CD14-positive monocyte (primary cell): ENCODE measurements around the gene ACSS2. TPM values are rescaled to one million over a fixed set of nuclear protein-coding genes. Genes with fewer than 3 reads are reported as not detected.
A peak's percentile ranks its signal among the peaks of the same experiment; 100 is the strongest.

ENCODE experiments used
- DNase-seq, 3 donors: peaks; one replicate each; pipeline ENCODE4 v3.0.0-alpha.2; 2011 to 2022
- H2AFZ ChIP-seq: 2 replicates; pipeline ENCODE4 v1.6.0; 2012; ENCODE audit warnings: mild to moderate bottlenecking, low read depth, low read length, inconsistent platforms; ENCODE audit not compliant: insufficient read depth, poor library complexity, severe bottlenecking
- H3K27ac ChIP-seq, 2 donors: 1 replicate in 1 of 2; 2 replicates in 1 of 2; pipeline ENCODE4 v1.5.1; 2012 to 2013; ENCODE audit warnings: low read length in 2 of 2, control low read depth in 1 of 2, inconsistent platforms in 1 of 2, low read depth in 1 of 2, mild to moderate bottlenecking in 1 of 2
- H3K27me3 ChIP-seq, 2 donors: one replicate each; pipeline versions ENCODE4 v1.6.0 to v1.6.1; 2011 to 2013; ENCODE audit warnings: low read length in 2 of 2; ENCODE audit not compliant: control insufficient read depth in 2 of 2, insufficient read depth in 2 of 2
- H3K36me3 ChIP-seq, 2 donors: replicated peaks in 1 of 2; 1 replicate in 1 of 2; 2 replicates in 1 of 2; pipeline versions ENCODE4 v1.5.1 to v1.6.1; 2012 to 2013; ENCODE audit warnings: low read length in 2 of 2, control low read depth in 1 of 2, inconsistent platforms in 1 of 2, mild to moderate bottlenecking in 1 of 2; ENCODE audit not compliant: insufficient read depth in 2 of 2, control insufficient read depth in 1 of 2
- H3K4me1 ChIP-seq, 2 donors: 1 replicate in 1 of 2; 2 replicates in 1 of 2; pipeline versions ENCODE4 v1.5.1 to v1.6.1; 2012 to 2013; ENCODE audit warnings: low read length in 2 of 2, control low read depth in 1 of 2, inconsistent platforms in 1 of 2, mild to moderate bottlenecking in 1 of 2, moderate library complexity in 1 of 2; ENCODE audit not compliant: insufficient read depth in 2 of 2, control insufficient read depth in 1 of 2
- H3K4me2 ChIP-seq: replicated peaks from 2 replicates; pipeline ENCODE3; 2012; ENCODE audit warnings: low read length, moderate library complexity, mild to moderate bottlenecking; ENCODE audit not compliant: poor library complexity, severe bottlenecking; ENCODE audit errors: extremely low read depth
- H3K4me3 ChIP-seq, 3 experiments: fragments of 200-600 bp in 1 of 3; sonication (generic) in 1 of 3; replicated peaks in 1 of 3; 1 replicate in 2 of 3; 2 replicates in 1 of 3; pipeline ENCODE4 v1.5.1; 2011 to 2013; ENCODE audit warnings: low read length in 3 of 3, mild to moderate bottlenecking in 3 of 3, control low read depth in 2 of 3, low read depth in 2 of 3, inconsistent platforms in 1 of 3, moderate library complexity in 1 of 3
- H3K79me2 ChIP-seq: 2 replicates; pipeline ENCODE4 v1.6.0; 2012; ENCODE audit warnings: mild to moderate bottlenecking, control low read depth, inconsistent platforms, low read length, moderate library complexity; ENCODE audit not compliant: insufficient read depth
- H3K9ac ChIP-seq: 2 replicates; pipeline ENCODE4 v1.6.0; 2017; ENCODE audit warnings: low read length, mild to moderate bottlenecking; ENCODE audit not compliant: insufficient read depth, poor library complexity, severe bottlenecking
- H3K9me3 ChIP-seq, 2 donors: replicated peaks in 1 of 2; 1 replicate in 1 of 2; 2 replicates in 1 of 2; pipeline versions ENCODE4 v1.5.1 to v1.6.1; 2012 to 2013; ENCODE audit warnings: low read length in 2 of 2, control low read depth in 1 of 2; ENCODE audit not compliant: control insufficient read depth in 1 of 2, insufficient read depth in 1 of 2
- H4K20me1 ChIP-seq: 2 replicates; pipeline ENCODE4 v1.6.0; 2012; ENCODE audit warnings: mild to moderate bottlenecking, low read length, control low read depth, moderate library complexity; ENCODE audit not compliant: insufficient read depth
- H3K27ac Mint-ChIP-seq, 7 donors: one replicate each; pipeline ENCODE4 v1.8.0; 2020; ENCODE audit warnings: mild to moderate bottlenecking in 7 of 7, mixed read lengths in 7 of 7, moderate library complexity in 6 of 7, inconsistent platforms in 2 of 7
- H3K27me3 Mint-ChIP-seq, 3 donors: one replicate each; pipeline ENCODE4 v1.8.0; 2021 to 2022; ENCODE audit warnings: low read depth in 3 of 3, mild to moderate bottlenecking in 3 of 3, mixed read lengths in 3 of 3, moderate library complexity in 3 of 3, inconsistent platforms in 1 of 3
- H3K36me3 Mint-ChIP-seq, 2 donors: one replicate each; pipeline ENCODE4 v1.8.0; 2020; ENCODE audit warnings: mixed read lengths in 2 of 2, inconsistent platforms in 1 of 2, mild to moderate bottlenecking in 1 of 2
- H3K4me1 Mint-ChIP-seq: one replicate; pipeline ENCODE4 v1.8.0; 2020; ENCODE audit warnings: mild to moderate bottlenecking, mixed read lengths
- H3K4me3 Mint-ChIP-seq, 2 donors: one replicate each; pipeline ENCODE4 v1.8.0; 2020; ENCODE audit warnings: mild to moderate bottlenecking in 2 of 2, mixed read lengths in 2 of 2, moderate library complexity in 1 of 2
- H3K9me3 Mint-ChIP-seq, 7 donors: one replicate each; pipeline ENCODE4 v1.8.0; 2020 to 2022; ENCODE audit warnings: mixed read lengths in 7 of 7, mild to moderate bottlenecking in 6 of 7, moderate library complexity in 6 of 7, inconsistent platforms in 2 of 7
- WGBS: methylation state at CpG from one replicate; pipeline ENCODE4 v1.1.5; 2013; ENCODE audit warnings: missing lambda C conversion rate; ENCODE audit not compliant: insufficient coverage; 5-methylcytosine and 5-hydroxymethylcytosine counted together
- intact Hi-C, 2 donors: fragments of 100-400 bp; cut with micrococcal nuclease; formaldehyde crosslinking; loops; one replicate each; pipeline versions ENCODE4 v1.15.0 to v1.15.1; 2023
- polyA plus RNA-seq, 3 donors: library from polyadenylated mRNA; depleted of rRNA in 1 of 3; unstranded in 2 of 3; stranded (reverse) in 1 of 3; fragments of 300-500 nt in 2 of 3; fragments of >200 nt in 1 of 3; fragmentation: Illumina TruSeq in 2 of 3; gene quantifications; 1 replicate in 2 of 3; 2 replicates in 1 of 3; pipeline ENCODE4 v1.2.3, GENCODE V29; 2012 to 2021
- TF ChIP-seq, protein P1 (sequence below): fragments of 200-600 bp; IDR thresholded peaks from one replicate; pipeline ENCODE4 v1.8.0; 2022; ENCODE audit warnings: antibody characterized with exemption, mild to moderate bottlenecking

Gene ACSS2
- polyA plus RNA-seq, 3 donors: 37.7 to 67.2 (median 48.4) TPM

DNA sequence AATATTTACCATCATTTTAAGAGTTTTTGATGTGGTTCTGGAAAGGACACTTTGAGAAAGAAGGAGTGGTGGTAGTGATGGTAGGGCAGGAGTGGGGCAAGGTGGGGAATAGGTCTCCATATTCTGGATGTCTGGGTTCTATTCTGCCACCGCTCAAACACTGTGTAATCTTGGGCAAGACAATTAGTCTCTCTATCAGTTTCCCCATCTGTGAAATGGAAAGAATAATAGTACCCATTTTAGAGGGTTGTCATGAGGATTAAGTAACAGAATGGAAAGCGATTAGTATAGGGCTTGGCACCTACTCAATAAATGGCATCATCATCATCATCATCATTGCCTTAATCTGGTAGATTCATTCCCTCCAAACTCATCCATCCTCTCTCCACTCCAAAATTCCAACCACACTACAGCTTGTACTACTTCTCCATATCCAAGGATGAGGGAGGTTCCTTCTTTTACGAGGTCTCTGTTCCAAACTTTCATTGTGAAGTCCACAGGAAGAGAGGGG is 2.8 kb upstream of the ACSS2 start:
- no peak for DNase-seq
- peak overlapping the region; percentile 79 for H3K4me2 ChIP-seq
- no peak overlapping the region for H3K4me3 ChIP-seq
- no peak overlapping the region for H3K27ac ChIP-seq
- H3K4me1 Mint-ChIP-seq: peaks cover 59% of the 10 kb centered on the region
- H3K9me3 ChIP-seq: no peaks in the 10 kb centered on the region
- no CpG with 5 or more reads among the region's 3 CpGs for WGBS
- H2AFZ ChIP-seq: peak overlapping the region; percentile 96
- H3K9ac ChIP-seq: no peak overlapping the region
- H3K27me3 Mint-ChIP-seq: peaks cover 1 to 13% (median 9%) of the 10 kb centered on the region in 3 donors
- H3K36me3 ChIP-seq: no peaks in the 10 kb centered on the region
- H3K4me3 Mint-ChIP-seq: peak overlapping the region; percentile 81 to 88
- peak overlapping the region in 5 of 7 donors; percentile 99 to 100 (median 100) for H3K27ac Mint-ChIP-seq
- intact Hi-C loops: loop anchor here in 1 of 2 donors (1.0 to 5.0 kb wide), 4 partner anchors 41 to 334 kb away; partner anchors contain the start of genes GSS, MYH7B and TRPC4AP
- no peaks in the 10 kb centered on the region for H3K36me3 Mint-ChIP-seq
- TF ChIP-seq, protein P1, sequence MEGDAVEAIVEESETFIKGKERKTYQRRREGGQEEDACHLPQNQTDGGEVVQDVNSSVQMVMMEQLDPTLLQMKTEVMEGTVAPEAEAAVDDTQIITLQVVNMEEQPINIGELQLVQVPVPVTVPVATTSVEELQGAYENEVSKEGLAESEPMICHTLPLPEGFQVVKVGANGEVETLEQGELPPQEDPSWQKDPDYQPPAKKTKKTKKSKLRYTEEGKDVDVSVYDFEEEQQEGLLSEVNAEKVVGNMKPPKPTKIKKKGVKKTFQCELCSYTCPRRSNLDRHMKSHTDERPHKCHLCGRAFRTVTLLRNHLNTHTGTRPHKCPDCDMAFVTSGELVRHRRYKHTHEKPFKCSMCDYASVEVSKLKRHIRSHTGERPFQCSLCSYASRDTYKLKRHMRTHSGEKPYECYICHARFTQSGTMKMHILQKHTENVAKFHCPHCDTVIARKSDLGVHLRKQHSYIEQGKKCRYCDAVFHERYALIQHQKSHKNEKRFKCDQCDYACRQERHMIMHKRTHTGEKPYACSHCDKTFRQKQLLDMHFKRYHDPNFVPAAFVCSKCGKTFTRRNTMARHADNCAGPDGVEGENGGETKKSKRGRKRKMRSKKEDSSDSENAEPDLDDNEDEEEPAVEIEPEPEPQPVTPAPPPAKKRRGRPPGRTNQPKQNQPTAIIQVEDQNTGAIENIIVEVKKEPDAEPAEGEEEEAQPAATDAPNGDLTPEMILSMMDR: no peak
- peaks cover 21% of the 10 kb centered on the region for H3K79me2 ChIP-seq
- H3K4me1 ChIP-seq: peaks cover 50 to 51% of the 10 kb centered on the region in 2 donors
- H3K27me3 ChIP-seq: no peaks in the 10 kb centered on the region
- H4K20me1 ChIP-seq: no peaks in the 10 kb centered on the region
- peaks cover 0 to 2% (median 0%) of the 10 kb centered on the region in 7 donors for H3K9me3 Mint-ChIP-seq

DNA sequence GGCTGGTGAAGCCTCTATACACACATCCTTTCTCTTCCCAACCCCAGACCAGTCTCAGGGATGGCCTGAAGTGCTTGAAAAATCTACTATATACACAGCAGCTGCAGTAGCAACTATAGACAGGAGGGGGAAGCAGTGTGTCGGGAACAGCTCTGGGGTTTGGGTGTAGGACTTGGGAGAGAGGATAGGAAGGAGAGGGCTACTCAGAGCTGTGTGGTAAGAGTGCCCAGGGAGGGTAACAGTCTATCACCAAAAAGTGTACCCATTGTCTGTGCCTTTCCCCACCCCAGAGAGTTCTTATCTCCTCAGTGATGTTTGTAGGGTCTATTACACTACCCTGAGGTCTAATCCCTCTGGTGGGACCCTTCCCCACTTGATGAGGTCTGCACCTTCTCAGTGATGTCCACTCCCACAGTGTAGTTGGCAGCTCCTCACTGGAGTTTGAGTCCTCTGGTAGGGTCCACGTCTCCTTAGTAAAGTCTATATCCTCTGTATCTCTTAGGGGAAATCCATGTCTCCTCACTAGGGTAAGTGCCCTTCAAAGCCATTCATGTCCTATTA is 2.2 kb upstream of the ACSS2 start:
- no CpG with 5 or more reads among the region's 2 CpGs for WGBS
- Mint-ChIP-seq H3K27ac (peak overlapping the region; percentile 99 to 100 (median 100)), H3K36me3 (peaks cover 2 to 3% of the 10 kb centered on the region in 2 donors), H3K4me3 (peak overlapping the region; percentile 60 to 69), H3K27me3 (peaks cover 1 to 13% (median 9%) of the 10 kb centered on the region in 3 donors), H3K4me1 (peaks cover 61% of the 10 kb centered on the region), H3K9me3 (peaks cover 0 to 2% (median 0%) of the 10 kb centered on the region in 7 donors)
- intact Hi-C loops: loop anchor here in 1 of 2 donors (1.0 to 5.0 kb wide), 4 partner anchors 42 to 333 kb away; partner anchors contain the start of genes GSS, MYH7B and TRPC4AP
- TF ChIP-seq, protein P1: peak; percentile 85
- peaks cover 50 to 51% of the 10 kb centered on the region in 2 donors for H3K4me1 ChIP-seq
- peak; percentile 72 to 84 (median 81) for DNase-seq
- H3K79me2 ChIP-seq: peaks cover 24% of the 10 kb centered on the region
- no peaks in the 10 kb centered on the region for H3K36me3 ChIP-seq
- H4K20me1 ChIP-seq: no peaks in the 10 kb centered on the region
- peak overlapping the region; percentile 94 to 99 for H3K27ac ChIP-seq
- H3K27me3 ChIP-seq: no peaks in the 10 kb centered on the region
- peak overlapping the region; percentile 49 for H2AFZ ChIP-seq
- H3K9me3 ChIP-seq: no peaks in the 10 kb centered on the region
- H3K4me3 ChIP-seq: no peak overlapping the region
- no peak overlapping the region for H3K9ac ChIP-seq
- H3K4me2 ChIP-seq: peak overlapping the region; percentile 77
